GM12872 (cell line): Measurements from ENCODE around the gene TTC38.

ENCODE experiments used
- TF ChIP-seq, protein P1 (sequence below): IDR thresholded peaks from 3 replicates; pipeline ENCODE4 v1.5.1; 2011; ENCODE audit warnings: low read depth, mild to moderate bottlenecking, low read length, moderate library complexity; ENCODE audit not compliant: insufficient read depth

The TTC38 gene

DNA sequence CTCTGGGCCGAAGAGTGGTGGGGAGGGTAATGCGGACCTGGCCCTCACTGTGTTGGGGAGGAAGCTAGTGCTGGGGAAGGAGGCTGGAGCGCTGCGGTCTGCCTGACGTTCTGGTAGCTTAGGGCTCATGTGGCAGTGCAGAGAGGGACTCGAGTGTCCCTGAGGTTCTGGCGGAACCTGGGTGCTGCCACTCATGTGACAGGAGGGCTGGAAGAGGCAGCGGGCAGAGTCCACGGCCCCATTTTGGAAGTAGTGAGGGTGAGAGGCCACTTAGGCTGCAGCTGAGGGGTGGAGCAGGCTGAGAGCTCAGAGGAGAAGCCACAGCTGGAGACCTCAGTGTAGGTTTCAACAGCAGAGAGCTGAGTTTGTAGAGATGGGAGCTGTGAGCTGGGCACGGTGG is 51.5 kb downstream of the TTC38 start:
- TF ChIP-seq, protein P1, sequence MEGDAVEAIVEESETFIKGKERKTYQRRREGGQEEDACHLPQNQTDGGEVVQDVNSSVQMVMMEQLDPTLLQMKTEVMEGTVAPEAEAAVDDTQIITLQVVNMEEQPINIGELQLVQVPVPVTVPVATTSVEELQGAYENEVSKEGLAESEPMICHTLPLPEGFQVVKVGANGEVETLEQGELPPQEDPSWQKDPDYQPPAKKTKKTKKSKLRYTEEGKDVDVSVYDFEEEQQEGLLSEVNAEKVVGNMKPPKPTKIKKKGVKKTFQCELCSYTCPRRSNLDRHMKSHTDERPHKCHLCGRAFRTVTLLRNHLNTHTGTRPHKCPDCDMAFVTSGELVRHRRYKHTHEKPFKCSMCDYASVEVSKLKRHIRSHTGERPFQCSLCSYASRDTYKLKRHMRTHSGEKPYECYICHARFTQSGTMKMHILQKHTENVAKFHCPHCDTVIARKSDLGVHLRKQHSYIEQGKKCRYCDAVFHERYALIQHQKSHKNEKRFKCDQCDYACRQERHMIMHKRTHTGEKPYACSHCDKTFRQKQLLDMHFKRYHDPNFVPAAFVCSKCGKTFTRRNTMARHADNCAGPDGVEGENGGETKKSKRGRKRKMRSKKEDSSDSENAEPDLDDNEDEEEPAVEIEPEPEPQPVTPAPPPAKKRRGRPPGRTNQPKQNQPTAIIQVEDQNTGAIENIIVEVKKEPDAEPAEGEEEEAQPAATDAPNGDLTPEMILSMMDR: no peak

DNA sequence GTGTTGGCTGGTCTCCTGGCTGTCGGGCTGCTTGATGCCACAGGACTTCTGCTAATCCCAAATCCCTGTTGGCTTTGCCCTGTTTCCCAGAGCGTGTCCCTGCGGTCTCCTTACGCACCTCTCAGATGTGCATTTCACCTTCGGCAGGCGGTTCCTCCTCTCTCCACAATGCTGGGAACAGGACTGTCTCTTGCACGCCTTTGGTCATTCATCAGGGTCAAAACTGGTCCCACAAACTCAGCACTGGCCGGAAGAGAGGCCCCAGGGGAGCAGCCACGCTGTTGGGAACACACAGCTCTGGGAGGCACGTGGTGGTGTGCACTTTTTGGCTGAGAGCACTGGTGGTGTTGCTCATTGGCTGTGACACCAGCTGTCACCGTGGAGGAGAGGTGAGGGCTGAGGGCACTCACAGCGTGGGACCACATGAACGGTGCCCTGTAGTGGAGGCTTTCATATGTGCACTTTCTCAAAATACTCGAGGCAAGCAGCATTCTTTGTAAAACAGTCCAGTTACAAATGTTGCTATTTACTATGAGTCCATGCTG is 52.4 kb downstream of the TTC38 start:
- TF ChIP-seq, protein P1: no peak

DNA sequence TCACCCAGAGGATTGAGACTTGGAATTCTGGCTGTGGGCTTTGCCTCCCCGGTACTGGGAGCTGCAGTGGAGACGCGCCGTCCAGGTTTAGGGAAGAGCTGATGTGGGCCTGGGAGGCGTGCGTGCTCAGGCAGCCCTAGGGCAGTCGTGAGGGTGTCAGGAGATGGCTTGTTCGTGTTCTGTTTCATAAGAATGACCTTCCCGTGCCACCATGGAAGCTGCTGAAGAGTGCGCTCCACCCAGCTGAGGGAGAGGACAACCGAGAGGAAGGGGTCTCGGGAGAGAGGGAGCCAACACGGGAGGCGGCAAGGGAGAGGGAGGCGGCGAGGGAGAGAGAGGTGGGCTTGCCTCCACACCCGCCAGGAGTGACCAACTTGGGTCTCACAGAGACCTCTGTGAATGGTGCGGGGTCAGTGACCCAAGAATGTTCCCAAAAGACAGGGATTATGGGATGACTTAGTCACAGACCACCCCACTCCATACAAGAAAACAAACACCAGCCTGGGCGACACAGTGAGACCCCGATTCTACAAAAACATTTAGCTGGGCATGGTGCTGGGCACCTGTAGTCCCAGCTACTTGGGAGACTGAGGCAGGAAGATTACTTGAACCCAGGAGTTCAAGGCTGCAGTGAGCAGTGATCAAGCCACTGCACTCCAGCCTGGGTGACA is 53.0 kb downstream of the TTC38 start:
- TF ChIP-seq, protein P1: no peak

DNA sequence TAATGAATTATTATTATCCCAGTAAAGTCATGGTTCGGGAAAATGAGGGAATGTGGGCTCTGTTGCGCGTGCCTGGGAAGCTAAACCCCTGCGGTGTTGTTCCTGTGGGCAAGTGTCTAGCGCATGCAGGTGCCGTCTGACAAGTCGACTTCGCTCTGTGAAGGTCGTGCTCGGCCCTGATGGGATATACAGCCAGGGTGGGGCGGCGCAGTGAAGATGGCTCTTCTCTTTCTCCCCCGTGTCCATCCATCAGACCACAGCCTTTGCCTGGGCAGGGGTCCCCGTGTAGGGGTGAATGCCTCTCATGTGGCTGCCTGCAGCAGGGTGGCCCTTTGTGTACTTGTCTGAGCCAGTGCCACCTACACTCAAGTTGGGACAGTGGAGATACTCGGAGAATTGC is 54.9 kb downstream of the TTC38 start:
- TF ChIP-seq, protein P1: no peak

DNA sequence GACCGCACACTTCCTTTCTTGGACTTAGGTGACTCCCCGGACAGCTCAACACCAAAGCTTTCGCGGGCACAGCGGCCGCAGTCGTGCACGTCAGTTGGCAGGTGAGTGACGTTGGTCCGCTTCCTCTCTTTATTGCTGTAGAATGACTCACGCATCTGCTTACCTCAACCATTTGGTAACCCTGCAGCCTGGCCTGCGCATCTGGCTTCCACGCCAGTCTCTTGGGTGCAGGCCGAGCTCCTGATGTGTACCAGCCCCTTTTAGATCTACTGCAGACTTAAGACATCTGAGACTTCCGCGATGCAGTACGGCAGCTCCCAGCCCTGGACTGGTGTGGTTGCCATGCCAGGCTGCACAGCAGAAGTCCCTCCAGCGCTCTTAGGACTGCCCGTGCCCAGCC is 55.4 kb downstream of the TTC38 start:
- TF ChIP-seq, protein P1: no peak

DNA sequence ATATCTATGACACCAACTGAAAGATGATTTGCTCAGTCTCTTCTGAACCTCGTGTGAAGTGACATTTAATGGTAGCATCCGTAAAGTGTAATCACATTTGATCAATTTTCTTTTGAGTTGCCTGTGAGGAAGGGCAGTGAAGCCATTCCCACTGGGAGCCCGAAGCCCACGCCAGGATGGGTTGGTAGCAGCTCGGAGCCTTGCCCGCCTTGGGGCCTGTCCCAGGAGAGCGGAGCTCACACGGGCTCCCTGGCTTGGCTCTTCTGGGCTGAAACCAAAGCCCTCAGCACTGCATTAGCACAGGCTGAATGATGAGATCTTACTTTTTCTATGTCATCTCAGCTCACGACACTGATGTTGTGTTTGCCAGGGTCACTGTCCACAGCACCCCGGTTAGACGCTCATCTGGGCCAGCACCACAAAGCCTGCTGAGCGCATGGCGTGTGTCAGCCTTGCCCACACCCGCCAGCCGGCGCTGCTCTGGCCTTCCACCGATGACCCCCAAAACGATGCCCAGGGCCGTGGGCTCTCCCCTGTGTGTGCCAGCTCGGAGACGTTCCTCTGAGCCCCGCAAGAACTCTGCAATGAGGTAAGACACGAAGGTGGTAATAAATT is 58.4 kb downstream of the TTC38 start:
- TF ChIP-seq, protein P1: no peak

DNA sequence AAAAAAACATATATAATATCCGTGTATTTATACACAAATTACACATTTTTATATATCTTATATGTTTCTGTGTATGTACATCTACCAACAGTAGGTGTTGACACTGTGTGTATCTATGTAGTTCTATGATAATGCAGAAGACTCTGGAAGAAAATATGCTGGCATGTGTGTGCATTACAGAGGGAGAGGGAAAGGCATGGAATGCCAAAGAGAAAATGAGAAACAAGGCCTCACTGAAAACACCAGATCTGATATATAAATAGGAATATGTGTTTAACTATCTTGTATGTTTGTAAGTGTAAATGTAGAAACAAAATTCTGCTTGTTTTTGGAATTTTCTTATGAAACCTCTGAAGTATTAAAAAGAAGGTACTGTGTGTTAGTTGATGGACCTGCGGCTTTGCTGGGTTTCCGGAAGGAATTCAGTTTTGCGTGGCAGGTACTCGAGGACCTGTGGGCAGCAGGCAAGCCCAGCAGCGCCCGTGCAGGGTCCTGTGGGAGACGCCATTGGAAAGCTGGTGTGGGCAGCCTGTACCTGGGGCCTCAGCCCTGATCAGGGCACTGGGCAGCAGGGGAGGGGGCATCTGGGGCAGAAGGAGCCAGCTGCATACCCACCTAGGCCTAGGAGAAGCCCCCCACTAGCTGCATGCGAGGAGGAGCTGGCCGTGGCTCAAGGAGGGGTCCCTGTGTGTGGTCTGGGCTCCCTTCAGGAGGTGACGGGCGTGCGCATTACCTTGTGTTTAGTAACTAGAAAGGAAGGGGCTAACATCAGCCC is 60.1 kb downstream of the TTC38 start:
- TF ChIP-seq, protein P1: no peak
